NCI-H2107 treated with DMSO at 0.1 percent for 48 hours (cell line): ENCODE data around the gene CD6.
"Not testable (repeated sequence)": the region's sequence is repeated elsewhere in the genome, so short reads cannot be mapped to it uniquely, and the experiment has no call there.

ENCODE experiments used
- DNase-seq: peaks from one replicate; lab custom pipeline; 2025; ENCODE audit not compliant: unreplicated experiment; lab: John Stamatoyannopoulos, UW

The CD6 gene

GRCh38 chr11:60951904-60952741 is 19.4 kb upstream of the CD6 start, which contains the start of gene SLC15A3:
Gene SLC15A3, minus strand, starts transcription at chr11:60952176. Its CDS starts 625 bp downstream, at chr11:60951551.
- DNase-seq: no peak

GRCh38 chr11:60952742-60953170 is 18.7 kb upstream of the CD6 start:
- DNase-seq: no peak

DNA sequence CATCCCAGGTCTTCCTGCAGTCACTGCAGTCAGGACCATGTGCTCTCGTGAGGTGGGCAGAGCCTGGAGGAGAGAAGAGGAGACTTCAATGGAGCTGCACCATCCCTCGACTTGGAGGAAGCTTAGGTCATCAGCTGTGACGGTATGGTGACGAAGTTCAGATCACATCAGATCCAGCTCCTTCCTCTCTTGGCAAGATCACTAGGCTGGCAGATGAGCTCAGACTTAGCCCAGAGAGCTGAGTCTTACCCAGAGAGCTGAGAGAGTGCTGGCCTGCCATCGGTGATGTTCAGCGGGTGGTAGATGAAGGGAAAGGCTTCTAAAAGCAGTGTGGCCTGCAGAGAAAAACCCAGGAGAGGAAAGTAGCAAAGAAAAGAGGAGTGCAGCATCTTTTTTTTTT is 17.7 kb upstream of the CD6 start:
- no peak for DNase-seq

GRCh38 chr11:60954421-60954820 is 17.1 kb upstream of the CD6 start:
- DNase-seq: no peak

DNA sequence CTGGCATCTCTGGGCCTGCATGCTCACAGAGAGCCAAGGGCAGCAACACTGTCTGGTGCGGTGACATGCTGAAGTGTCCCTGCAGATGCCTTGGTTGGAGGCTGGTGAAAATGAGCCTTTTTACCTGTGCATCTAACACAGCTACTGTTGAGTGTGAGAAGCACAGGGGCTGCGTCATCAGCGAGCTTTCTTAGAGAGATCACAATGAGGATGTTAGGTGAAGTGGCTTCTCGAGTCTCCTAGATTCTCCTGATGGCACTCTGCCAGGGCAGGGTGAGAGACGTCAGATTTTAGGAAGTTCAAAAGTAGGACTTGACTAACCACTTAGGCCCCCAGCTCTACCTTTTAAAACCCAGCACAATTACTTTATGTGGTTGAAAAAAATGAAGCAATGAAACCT is 15.9 kb upstream of the CD6 start:
- DNase-seq: peak; percentile 39

GRCh38 chr11:60957188-60957587 is 14.3 kb upstream of the CD6 start:
- no peak for DNase-seq

GRCh38 chr11:60959431-60959830 is 12.0 kb upstream of the CD6 start:
- DNase-seq: no peak

- DNase-seq: no peak
These were observed 11.1 kb upstream of the CD6 start for GRCh38 chr11:60960405-60960804.

- no peak for DNase-seq
These were observed 6.7 kb upstream of the CD6 start for GRCh38 chr11:60964801-60965200.

GRCh38 chr11:60966890-60967289 is 4.6 kb upstream of the CD6 start:
- no peak for DNase-seq

DNA sequence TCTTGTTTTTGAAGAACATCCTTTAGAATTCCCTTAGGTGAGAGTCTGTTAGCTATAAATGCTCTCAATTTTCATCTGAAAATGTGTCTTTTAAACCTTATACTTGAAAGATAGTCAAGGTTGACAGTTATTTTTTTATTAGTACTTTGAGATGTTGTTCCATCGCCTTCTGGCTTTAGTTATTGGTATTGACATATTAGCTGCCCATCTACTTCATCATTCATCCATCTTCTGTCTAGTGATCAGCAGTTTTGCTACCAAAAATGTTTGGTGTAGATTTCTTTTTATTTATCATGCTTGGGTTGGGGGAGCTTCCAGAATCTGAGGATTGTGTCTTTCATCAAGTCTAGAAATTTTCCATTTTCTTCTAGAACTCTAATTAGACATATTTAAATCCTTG is 3.3 kb upstream of the CD6 start:
- DNase-seq: no peak

DNA sequence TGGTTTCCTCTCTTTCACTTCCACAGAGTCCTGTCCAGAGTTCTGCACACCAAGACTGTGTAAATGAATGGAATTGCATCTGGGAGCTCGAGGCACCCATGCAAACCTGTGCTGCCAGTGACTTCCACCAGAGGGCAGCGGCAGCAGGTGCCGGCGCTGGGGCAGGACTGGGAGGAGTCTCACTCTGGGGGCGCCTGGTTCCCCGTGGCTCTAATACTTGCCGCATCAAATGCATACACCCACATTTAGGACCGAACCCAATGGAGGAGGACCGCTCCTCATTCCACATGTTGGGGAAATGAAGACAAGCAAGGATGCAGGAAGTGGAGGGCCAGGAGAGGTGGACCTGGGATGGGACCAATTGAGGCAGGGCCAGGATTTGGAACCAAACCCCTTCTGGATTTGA is 1.1 kb upstream of the CD6 start:
- no peak for DNase-seq

GRCh38 chr11:60970890-60971289 is 590 bp upstream of the CD6 start:
- DNase-seq: no peak

DNA sequence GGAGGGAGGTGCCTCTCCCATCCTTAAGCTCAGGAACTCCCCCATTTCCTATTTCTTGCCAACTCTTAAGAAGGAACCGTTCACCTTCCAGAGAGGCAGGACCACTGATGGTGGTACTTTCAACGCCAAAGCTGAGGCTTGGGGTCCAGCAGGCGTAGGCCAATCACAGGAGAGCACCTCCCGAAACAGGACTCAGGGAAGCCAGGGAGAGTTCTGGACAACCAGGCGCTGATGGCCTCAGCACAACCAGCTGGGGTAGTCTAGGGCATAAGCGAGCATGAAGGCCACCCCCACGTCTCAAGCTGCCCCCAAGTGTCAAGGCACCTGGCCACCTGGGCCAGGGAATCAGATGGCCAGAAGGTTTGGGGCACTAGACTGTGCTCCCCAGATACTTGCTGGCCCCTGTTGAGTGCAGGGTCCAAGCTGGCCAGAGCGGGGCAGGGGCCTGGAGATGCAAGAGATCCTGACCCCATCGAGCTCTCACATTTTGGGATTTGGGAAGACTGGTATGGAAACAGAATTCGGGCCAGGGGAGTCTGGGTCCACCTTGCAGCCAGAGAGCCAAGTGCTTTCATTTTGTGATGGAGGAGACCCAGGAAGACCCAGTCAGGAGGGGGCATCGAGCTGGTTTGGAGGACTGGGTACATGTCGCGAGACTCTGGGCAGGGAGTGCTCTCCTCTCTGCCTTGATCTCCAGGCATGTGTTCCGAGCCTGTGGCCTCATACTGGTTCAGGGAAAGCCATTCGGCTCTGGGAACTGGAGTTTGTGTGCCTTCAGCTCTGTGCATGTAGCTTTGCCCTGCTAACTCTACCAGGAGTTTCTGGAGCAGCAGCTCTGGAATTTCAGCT is 926 bp downstream of the CD6 start:
- DNase-seq: no peak

DNA sequence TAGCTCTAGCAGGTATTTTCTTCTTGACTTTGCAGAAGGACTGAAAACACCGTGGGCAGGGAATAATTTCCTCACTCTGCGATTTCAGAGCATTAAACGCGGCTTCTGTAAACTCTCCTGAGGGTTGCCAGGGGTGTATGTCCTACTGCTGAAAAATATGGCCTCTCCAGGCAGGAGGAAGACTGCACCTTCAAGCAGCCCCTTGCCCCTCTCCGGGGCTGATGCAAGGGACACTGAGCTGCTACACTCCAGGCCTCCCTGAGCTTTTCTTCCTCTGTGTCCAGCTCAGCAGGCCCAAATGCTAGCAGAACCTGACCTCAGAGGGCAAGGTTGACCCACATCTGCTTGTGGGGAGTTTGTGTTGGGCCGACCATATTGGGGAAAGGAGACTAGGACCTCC is 2.2 kb downstream of the CD6 start:
- DNase-seq: no peak

- DNase-seq: not testable (repeated sequence)
These were observed 2.8 kb downstream of the CD6 start for GRCh38 chr11:60974316-60974715.

DNA sequence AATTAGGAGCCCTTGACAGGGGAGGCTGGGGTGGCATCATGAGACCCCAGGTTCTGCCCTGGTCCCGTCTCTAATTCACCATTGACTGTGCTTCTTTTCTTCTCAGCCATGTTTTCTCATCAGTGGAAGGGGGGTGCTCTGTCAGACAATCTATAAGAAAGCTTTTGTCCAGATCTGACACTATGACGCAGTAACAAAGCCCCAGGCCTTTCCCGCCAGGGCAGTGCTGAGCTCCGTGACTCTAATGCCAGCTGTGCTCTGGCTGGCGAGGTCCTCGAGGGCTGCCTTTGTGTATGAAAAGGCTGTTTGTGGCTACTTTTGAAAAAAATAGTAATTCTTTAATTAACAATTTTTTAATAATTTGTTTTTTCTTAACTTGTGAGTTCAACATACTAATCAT is 3.2 kb downstream of the CD6 start:
- no peak for DNase-seq

DNA sequence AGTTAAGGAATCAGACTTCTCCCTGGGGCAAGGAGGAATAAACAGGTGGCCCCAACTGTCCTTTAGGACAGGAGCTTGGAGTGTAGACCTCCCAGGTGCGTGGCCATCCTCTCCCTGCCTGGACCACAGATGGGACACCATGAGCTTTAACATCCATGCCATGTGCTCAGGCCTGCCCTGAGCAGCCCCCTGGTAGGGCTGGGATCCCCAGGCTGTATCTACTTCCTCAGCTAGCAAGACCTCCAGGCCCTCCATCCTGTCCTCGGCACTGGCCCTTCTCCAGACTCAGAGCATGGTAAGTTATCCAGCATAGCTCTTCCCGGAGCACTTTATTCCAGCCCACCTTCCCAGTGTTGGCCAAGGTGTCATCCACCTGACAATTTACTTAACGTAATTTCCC is 5.7 kb downstream of the CD6 start:
- no peak for DNase-seq

DNA sequence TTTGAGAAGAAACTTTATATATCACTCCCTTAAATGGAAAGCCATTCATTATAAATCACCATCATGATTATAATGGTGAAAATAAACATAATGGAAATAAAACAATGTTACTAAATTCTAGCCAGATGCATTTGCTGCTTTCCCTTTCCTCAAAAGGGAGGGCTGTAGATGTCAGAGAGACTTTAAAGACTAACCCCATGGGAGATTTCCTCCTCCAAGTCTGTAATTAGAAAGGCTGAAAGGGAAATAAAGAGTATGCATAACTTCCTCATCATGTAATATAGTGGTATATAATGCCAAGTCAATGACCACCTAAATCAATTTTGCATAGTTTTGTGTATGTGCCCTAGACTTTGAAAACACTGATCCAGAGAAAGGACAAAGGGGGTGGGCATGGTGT is 6.4 kb downstream of the CD6 start:
- no peak for DNase-seq

GRCh38 chr11:60978546-60979380 is 7.3 kb downstream of the CD6 start:
- DNase-seq: no peak

- DNase-seq: no peak
These were observed 10.0 kb downstream of the CD6 start for GRCh38 chr11:60981515-60981914.
